WERI-Rb-1 (cell line): Measurements from ENCODE around the gene SLC39A8.

Source experiments
- DNase-seq: peaks from one replicate; pipeline ENCODE4 v3.0.0-alpha.2; 2020
- H3K27ac ChIP-seq: fragments of 250-450 bp; sonication (Bioruptor Pico); 2 replicates; pipeline ENCODE4 v1.5.1; 2020; ENCODE audit warnings: mild to moderate bottlenecking, moderate library complexity
- H3K27me3 ChIP-seq: fragments of 250-450 bp; sonication (Bioruptor Pico); 2 replicates; pipeline ENCODE4 v1.5.1; 2021; ENCODE audit warnings: mild to moderate bottlenecking, low read depth, moderate library complexity; ENCODE audit not compliant: insufficient read depth, severe bottlenecking
- H3K36me3 ChIP-seq: fragments of 250-450 bp; sonication (Bioruptor Pico); 2 replicates; pipeline ENCODE4 v1.5.1; 2020; ENCODE audit warnings: mild to moderate bottlenecking, moderate library complexity
- H3K4me3 ChIP-seq: 2 replicates; pipeline ENCODE4 v1.5.1; 2011; ENCODE audit warnings: low read depth, mild to moderate bottlenecking, control low read depth, low read length
- H3K9me3 ChIP-seq: fragments of 250-450 bp; sonication (Bioruptor Pico); 2 replicates; pipeline ENCODE4 v1.5.1; 2021; ENCODE audit warnings: mild to moderate bottlenecking, moderate library complexity; ENCODE audit not compliant: severe bottlenecking
- CTCF ChIP-seq: IDR thresholded peaks from 2 replicates; pipeline ENCODE4 v1.5.1; 2011; ENCODE audit warnings: low read depth, mild to moderate bottlenecking, control low read depth, inconsistent platforms, low read length

SLC39A8 gene

DNA sequence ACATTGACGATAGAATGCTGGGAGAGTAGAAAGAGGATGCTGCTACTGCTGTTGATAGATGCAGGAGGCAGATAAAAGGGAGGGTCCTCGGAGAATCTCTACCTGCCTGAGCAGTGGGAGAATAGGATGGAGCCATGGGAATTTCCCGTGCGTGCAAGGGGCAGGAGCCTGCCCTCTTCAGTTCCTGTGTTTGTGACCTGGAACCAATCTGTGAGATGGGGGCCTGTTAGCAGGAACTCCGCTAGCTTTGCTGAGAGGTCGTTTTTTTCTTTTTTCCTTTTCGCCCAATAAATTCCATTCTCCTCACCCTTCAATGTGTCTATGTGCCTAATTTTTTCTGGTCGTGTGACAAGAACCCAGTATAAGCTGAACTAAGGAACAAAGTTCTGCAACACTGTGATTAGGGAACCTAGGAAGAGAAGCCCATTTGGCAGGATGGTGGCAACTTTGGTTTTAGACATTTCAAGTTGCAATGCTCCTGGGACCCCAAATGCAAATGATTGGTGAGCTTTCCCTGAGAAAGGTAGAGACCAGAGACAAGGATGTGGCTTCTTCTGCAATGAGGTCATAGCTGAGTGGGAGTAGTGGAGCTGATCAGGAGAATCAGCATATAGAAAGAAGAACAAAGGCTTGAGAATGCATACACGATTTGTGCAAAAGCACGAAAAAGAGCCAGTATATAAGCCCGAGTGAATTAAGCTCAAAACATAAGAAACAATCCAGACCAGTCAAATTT, 23.9 kb downstream of the SLC39A8 start:
- no peaks in the 10 kb centered on the region for H3K9me3 ChIP-seq
- H3K27me3 ChIP-seq, result no peaks in the 10 kb centered on the region
- H3K36me3 ChIP-seq, result peaks cover 3% of the 10 kb centered on the region; the same call in 1 of the 2 replicates
- no peak overlapping the region for H3K4me3 ChIP-seq
- H3K27ac ChIP-seq, result no peak overlapping the region
- no peak for TF ChIP-seq CTCF
- DNase-seq, result no peak

DNA sequence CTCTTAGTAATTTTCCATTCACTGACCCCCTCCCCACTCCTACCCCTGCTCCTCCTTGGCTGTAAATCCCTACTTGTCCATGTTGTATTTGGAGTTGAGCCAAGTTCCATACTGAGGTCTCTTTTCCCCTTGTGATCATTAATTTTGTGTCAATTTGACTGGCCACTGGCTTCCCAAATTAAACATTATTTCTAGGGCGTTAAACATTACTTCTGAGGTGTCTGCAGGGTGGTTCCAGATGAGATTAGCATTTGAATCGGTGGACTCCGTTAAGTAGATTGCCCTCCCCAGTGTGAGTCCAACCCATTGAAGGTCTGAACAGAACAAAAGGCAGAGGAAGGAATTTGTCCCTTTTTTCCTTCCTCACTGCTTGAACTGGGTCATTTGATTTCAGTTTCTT, 25.7 kb downstream of the SLC39A8 start:
- no peak overlapping the region for H3K4me3 ChIP-seq
- no peak for DNase-seq
- H3K36me3 ChIP-seq, result peaks cover 3% of the 10 kb centered on the region; the same call in 1 of the 2 replicates
- H3K27me3 ChIP-seq, result no peaks in the 10 kb centered on the region
- H3K27ac ChIP-seq, result no peak overlapping the region
- TF ChIP-seq CTCF, result no peak
- H3K9me3 ChIP-seq, result no peaks in the 10 kb centered on the region

GRCh38 chr4:102318526-102318925, 26.8 kb downstream of the SLC39A8 start:
- Histone ChIP-seq H3K4me3 (no peak overlapping the region), H3K36me3 (no peaks in the 10 kb centered on the region; the same call in 1 of the 2 replicates), H3K27ac (no peak overlapping the region), H3K9me3 (no peaks in the 10 kb centered on the region), H3K27me3 (no peaks in the 10 kb centered on the region)
- no peak for DNase-seq
- no peak for TF ChIP-seq CTCF

DNA sequence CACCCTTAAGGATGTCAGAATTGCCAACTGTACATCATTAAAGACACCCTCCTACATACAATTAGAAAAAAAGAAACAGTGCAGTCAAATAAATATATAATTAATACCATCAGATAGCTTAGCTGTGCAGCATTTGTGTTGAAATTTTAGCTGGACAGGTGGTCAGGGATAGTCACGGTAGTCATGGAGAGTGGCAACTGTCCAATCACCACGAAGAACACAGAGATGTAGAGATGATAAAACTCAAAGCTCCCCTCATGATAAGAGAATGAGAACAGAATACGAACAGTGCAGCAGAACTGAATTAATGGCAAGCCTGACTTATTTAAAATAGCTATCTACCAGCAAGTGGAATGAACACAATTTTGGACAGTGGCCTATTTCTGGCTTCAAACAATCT, 27.2 kb downstream of the SLC39A8 start:
- Histone ChIP-seq H3K27me3 (no peaks in the 10 kb centered on the region), H3K36me3 (no peaks in the 10 kb centered on the region), H3K4me3 (no peak overlapping the region), H3K9me3 (no peaks in the 10 kb centered on the region), H3K27ac (no peak overlapping the region)
- TF ChIP-seq CTCF, result no peak
- no peak for DNase-seq

DNA sequence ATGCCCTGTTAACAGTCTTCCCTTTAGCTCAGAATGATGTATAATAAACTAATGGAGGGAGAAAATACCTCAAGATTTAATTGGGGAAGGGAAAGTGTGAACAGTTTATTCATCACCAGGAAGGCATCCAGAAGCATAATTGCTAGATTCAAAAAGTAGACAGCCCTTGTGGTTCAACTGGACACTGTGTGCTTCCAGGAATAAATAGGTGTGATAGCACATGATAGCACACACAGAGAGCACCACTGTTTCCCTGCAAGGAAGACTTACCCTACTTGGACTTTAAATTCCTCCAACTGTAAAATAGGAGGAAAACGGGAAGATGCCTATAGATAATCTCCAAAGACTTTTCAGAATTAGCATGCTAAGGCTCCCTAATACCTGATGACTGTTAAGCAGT, 27.8 kb downstream of the SLC39A8 start:
- no peak overlapping the region for H3K27ac ChIP-seq
- no peak overlapping the region for H3K4me3 ChIP-seq
- TF ChIP-seq CTCF, result no peak
- no peaks in the 10 kb centered on the region for H3K27me3 ChIP-seq
- no peak for DNase-seq
- H3K36me3 ChIP-seq, result no peaks in the 10 kb centered on the region
- no peaks in the 10 kb centered on the region for H3K9me3 ChIP-seq

DNA sequence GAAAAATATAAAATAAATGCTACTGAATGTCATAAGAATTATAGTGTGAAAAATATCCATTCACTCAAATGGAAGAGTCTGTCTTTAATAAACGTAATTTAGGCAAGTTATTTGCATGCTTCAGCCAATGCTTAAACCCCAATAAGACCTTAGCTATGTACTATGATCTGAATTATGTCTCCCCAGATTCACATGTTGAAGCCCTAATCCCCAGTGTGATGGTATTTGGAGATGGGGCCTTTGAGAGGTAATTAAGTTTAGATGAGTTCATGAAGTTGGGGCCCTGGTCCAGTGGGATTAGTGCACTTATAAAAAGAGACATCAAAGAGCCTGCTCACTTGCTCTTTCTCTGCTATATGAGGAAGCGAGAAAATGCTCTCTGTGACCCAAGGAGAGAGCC, 28.7 kb downstream of the SLC39A8 start:
- Histone ChIP-seq H3K4me3 (no peak overlapping the region), H3K27ac (no peak overlapping the region), H3K36me3 (no peaks in the 10 kb centered on the region), H3K9me3 (no peaks in the 10 kb centered on the region), H3K27me3 (no peaks in the 10 kb centered on the region)
- no peak for DNase-seq
- no peak for TF ChIP-seq CTCF
